Lung (tissue), 12 donors: Measurements from ENCODE around the gene MEIS2. TPM values are rescaled to one million over a fixed set of nuclear protein-coding genes. Genes with fewer than 3 reads are reported as not detected.

Experiments
- ATAC-seq: fragments of 200-7000 bp; cut with Tn5 transposase; one replicate; pipeline ENCODE4 v1.9.1; 2020; ENCODE audit warnings: moderate number of reproducible peaks; ENCODE audit not compliant: insufficient read depth, low FRiP score
- DNase-seq, 3 donors: peaks; one replicate each; pipeline ENCODE4 v3.0.0-alpha.2; 2013 to 2017
- H3K27ac ChIP-seq, 2 donors: one replicate each; pipeline ENCODE4 v1.5.1; 2013; ENCODE audit warnings: mild to moderate bottlenecking in 2 of 2, moderate library complexity in 2 of 2, control low read depth in 1 of 2, inconsistent platforms in 1 of 2, low read depth in 1 of 2, low read length in 1 of 2
- H3K27me3 ChIP-seq, 3 donors: one replicate each; pipeline ENCODE4 v1.5.1; 2013; ENCODE audit warnings: low read length in 2 of 3; ENCODE audit not compliant: control insufficient read depth in 3 of 3, insufficient read depth in 3 of 3
- H3K36me3 ChIP-seq, 4 donors: one replicate each; pipeline ENCODE4 v1.5.1; 2013; ENCODE audit warnings: low read length in 4 of 4, mild to moderate bottlenecking in 1 of 4, moderate library complexity in 1 of 4; ENCODE audit not compliant: control insufficient read depth in 4 of 4, insufficient read depth in 4 of 4
- H3K4me1 ChIP-seq, 5 donors: one replicate each; pipeline ENCODE4 v1.5.1; 2013; ENCODE audit warnings: low read length in 5 of 5, mild to moderate bottlenecking in 2 of 5, moderate library complexity in 1 of 5; ENCODE audit not compliant: control insufficient read depth in 5 of 5, insufficient read depth in 5 of 5
- H3K4me3 ChIP-seq: one replicate; pipeline ENCODE4 v1.5.1; 2013; ENCODE audit warnings: mild to moderate bottlenecking, control low read depth, moderate library complexity
- H3K9ac ChIP-seq, 2 donors: one replicate each; pipeline ENCODE4 v1.5.1; 2013; ENCODE audit warnings: low read length in 2 of 2, control low read depth in 1 of 2; ENCODE audit not compliant: insufficient read depth in 1 of 2
- H3K9me3 ChIP-seq, 4 donors: one replicate each; pipeline ENCODE4 v1.5.1; 2013; ENCODE audit warnings: low read length in 3 of 4, mild to moderate bottlenecking in 1 of 4, moderate library complexity in 1 of 4; ENCODE audit not compliant: control insufficient read depth in 4 of 4, insufficient read depth in 3 of 4
- WGBS, 2 donors: extraction: QIAGEN DNeasy Blood & Tissue Kit; methylation state at CpG; one replicate each; pipeline ENCODE4 v1.1.7; 2013; 5-methylcytosine and 5-hydroxymethylcytosine counted together
- polyA plus RNA-seq, 2 donors: library from polyadenylated mRNA; stranded (reverse); fragments of 200-250 nt; gene quantifications; one replicate each; pipeline ENCODE4 v1.2.1, GENCODE V29; 2013
- total RNA-seq, 2 donors: library from RNA; depleted of rRNA in 1 of 2; stranded (reverse); fragments of >200 nt in 1 of 2; gene quantifications; one replicate each; pipeline ENCODE4 v1.2.1, GENCODE V29; 2014 to 2021
- TF ChIP-seq, protein P1 (sequence below): IDR thresholded peaks from 2 replicates; pipeline ENCODE4 v1.5.1; 2012; ENCODE audit warnings: mild to moderate bottlenecking; ENCODE audit errors: control extremely low read depth, extremely low read depth
- donor health status: control.
- donor health status: control.
- donor health status: Bipolar disorder and iron deficiency.
- donor health status: healthy.
- donor health status: DM: yes; HTN: yes; CAD: no.

The MEIS2 gene
- total and polyA plus RNA-seq, 4 donors: 5.6 to 47.5 (median 13.7) TPM

- DNase-seq (no peak), ATAC-seq (no peak)
- Histone ChIP-seq H3K4me1 (peaks cover 0 to 10% (median 2%) of the 10 kb centered on the region in 5 donors), H3K9me3 (no peaks in the 10 kb centered on the region), H3K9ac (no peak overlapping the region), H3K4me3 (no peak overlapping the region), H3K27me3 (peaks cover 0 to 58% (median 58%) of the 10 kb centered on the region in 3 donors), H3K27ac (no peak overlapping the region), H3K36me3 (no peaks in the 10 kb centered on the region)
- 78 to 91% methylated on average over 5 of the region's 5 CpGs for WGBS, 2 donors
- TF ChIP-seq, protein P1, sequence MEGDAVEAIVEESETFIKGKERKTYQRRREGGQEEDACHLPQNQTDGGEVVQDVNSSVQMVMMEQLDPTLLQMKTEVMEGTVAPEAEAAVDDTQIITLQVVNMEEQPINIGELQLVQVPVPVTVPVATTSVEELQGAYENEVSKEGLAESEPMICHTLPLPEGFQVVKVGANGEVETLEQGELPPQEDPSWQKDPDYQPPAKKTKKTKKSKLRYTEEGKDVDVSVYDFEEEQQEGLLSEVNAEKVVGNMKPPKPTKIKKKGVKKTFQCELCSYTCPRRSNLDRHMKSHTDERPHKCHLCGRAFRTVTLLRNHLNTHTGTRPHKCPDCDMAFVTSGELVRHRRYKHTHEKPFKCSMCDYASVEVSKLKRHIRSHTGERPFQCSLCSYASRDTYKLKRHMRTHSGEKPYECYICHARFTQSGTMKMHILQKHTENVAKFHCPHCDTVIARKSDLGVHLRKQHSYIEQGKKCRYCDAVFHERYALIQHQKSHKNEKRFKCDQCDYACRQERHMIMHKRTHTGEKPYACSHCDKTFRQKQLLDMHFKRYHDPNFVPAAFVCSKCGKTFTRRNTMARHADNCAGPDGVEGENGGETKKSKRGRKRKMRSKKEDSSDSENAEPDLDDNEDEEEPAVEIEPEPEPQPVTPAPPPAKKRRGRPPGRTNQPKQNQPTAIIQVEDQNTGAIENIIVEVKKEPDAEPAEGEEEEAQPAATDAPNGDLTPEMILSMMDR: no peak
These were observed 12.8 kb upstream of the MEIS2 start for GRCh38 chr15:37112971-37113670.

DNA sequence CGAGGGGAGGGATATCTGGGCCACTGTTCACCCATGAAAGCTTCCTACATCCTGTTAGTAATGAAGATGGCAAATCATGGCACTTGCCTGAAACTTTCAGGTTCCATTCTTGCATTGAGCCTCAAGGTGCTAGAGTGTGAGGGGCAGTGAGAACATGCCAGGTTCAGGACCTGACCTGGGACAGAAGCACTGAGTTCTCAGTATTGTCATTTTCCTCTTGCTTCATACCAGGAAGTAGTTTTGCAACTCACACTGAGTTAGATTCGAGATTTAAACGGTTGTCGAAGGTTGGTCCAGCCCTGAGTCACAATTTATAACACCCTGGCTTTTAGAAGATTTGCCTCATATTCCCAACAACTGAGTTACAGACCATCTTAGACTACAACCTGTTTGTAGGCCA is 11.8 kb upstream of the MEIS2 start:
- peaks cover 0 to 10% (median 2%) of the 10 kb centered on the region in 5 donors for H3K4me1 ChIP-seq

GRCh38 chr15:37111427-37111717 is 11.0 kb upstream of the MEIS2 start:
- Histone ChIP-seq H3K4me1 (peaks cover 0 to 14% (median 2%) of the 10 kb centered on the region in 5 donors), H3K9ac (no peak overlapping the region), H3K27me3 (peaks cover 0 to 74% (median 74%) of the 10 kb centered on the region in 3 donors), H3K4me3 (no peak overlapping the region), H3K9me3 (no peaks in the 10 kb centered on the region), H3K27ac (peak overlapping the region in 1 of 2 donors; percentile 86), H3K36me3 (no peaks in the 10 kb centered on the region)
- 51 to 74% methylated on average over 3 of the region's 3 CpGs for WGBS, 2 donors
- DNase-seq (no peak), ATAC-seq (no peak)
- TF ChIP-seq, protein P1: no peak

More for the DNA sequence above, 11.8 kb upstream of the MEIS2 start:
- 25 to 33% methylated on average over 4 of the region's 4 CpGs for WGBS, 2 donors
- no peak overlapping the region for H3K27ac ChIP-seq
- no peaks in the 10 kb centered on the region for H3K9me3 ChIP-seq
- DNase-seq (no peak), ATAC-seq (no peak)
- H3K27me3 ChIP-seq: peaks cover 0 to 67% (median 67%) of the 10 kb centered on the region in 3 donors
- TF ChIP-seq, protein P1: no peak
- no peaks in the 10 kb centered on the region for H3K36me3 ChIP-seq
- H3K4me3 ChIP-seq: no peak overlapping the region
- H3K9ac ChIP-seq: no peak overlapping the region
